PC-3 (cell line): ENCODE results near the gene SSTR3. TPM values are rescaled to one million over a fixed set of nuclear protein-coding genes. Genes with fewer than 3 reads are reported as not detected.

Experiments used
- ATAC-seq: fragments of 200-7000 bp; cut with Tn5 transposase; 2 replicates; pipeline ENCODE4 v1.9.1; 2020; ENCODE audit warnings: mild to moderate bottlenecking, moderate library complexity
- BruUV-seq: library from RNA; stranded (reverse); fragments of 400-500 nt; replicated peaks from 2 replicates; lab custom pipeline; 2021; lab: Mats Ljungman, UMichigan
- CTCF ChIA-PET: fragments of 300-600 bp; sonication (Branson Sonifier 250); formaldehyde crosslinking; loops from one replicate; lab custom pipeline; 2022; ENCODE audit warnings: antibody characterized with exemption; lab: Charles Lee
- POLR2A ChIA-PET: fragments of 300-600 bp; sonication (Branson Sonifier 250); formaldehyde crosslinking; loops from one replicate; lab custom pipeline; 2022; ENCODE audit warnings: antibody characterized with exemption; ENCODE audit not compliant: unreplicated experiment; lab: Charles Lee
- DNase-seq: peaks from one replicate; pipeline ENCODE4 v3.0.0-alpha.2; 2015
- H2AFZ ChIP-seq: fragments of 300-600 bp; sonication (generic); 2 replicates; pipeline ENCODE4 v1.6.0; 2016; ENCODE audit warnings: antibody characterized with exemption, low read length
- H3F3A ChIP-seq: fragments of 300-600 bp; sonication (generic); one replicate; pipeline ENCODE4 v1.6.0; 2017; ENCODE audit warnings: antibody characterized with exemption, low read length, control low read depth, mild to moderate bottlenecking; ENCODE audit not compliant: unreplicated experiment
- H3K27ac ChIP-seq: fragments of 300-600 bp; sonication (generic); 2 replicates; pipeline ENCODE4 v1.5.1; 2016; ENCODE audit warnings: mild to moderate bottlenecking, low read length
- H3K27me3 ChIP-seq: fragments of 300-600 bp; sonication (generic); 2 replicates; pipeline ENCODE4 v1.6.1; 2016; ENCODE audit warnings: low read length, mixed read lengths
- H3K36me3 ChIP-seq: fragments of 300-600 bp; sonication (generic); 2 replicates; pipeline ENCODE4 v1.6.1; 2016; ENCODE audit warnings: low read depth, mixed run types, low read length, mixed read lengths
- H3K4me1 ChIP-seq: fragments of 300-600 bp; sonication (generic); 2 replicates; pipeline ENCODE4 v1.5.1; 2016; ENCODE audit warnings: low read length; ENCODE audit not compliant: insufficient read depth
- H3K4me2 ChIP-seq: fragments of 300-600 bp; sonication (generic); 2 replicates; pipeline ENCODE4 v1.6.0; 2016; ENCODE audit warnings: low read length
- H3K4me3 ChIP-seq: fragments of 300-600 bp; sonication (generic); 2 replicates; pipeline ENCODE4 v1.5.1; 2016; ENCODE audit warnings: mild to moderate bottlenecking, low read length, mixed read lengths
- H3K79me2 ChIP-seq: fragments of 300-600 bp; sonication (generic); 2 replicates; pipeline ENCODE4 v1.6.1; 2017; ENCODE audit warnings: low read length, mixed read lengths
- H3K9ac ChIP-seq: fragments of 300-600 bp; sonication (generic); 2 replicates; pipeline ENCODE4 v1.6.0; 2016; ENCODE audit warnings: mild to moderate bottlenecking, low read length
- H3K9me2 ChIP-seq: fragments of 300-600 bp; sonication (generic); replicated peaks from 2 replicates; pipeline ENCODE4 v1.6.1; 2016; ENCODE audit warnings: mixed run types, low read length, mixed read lengths
- H3K9me3 ChIP-seq: fragments of 300-600 bp; sonication (generic); 2 replicates; pipeline ENCODE4 v1.6.1; 2016; ENCODE audit warnings: low read length, mixed read lengths
- H4K20me1 ChIP-seq: fragments of 300-600 bp; sonication (generic); 2 replicates; pipeline ENCODE4 v1.6.1; 2016; ENCODE audit warnings: low read length, mixed read lengths
- CTCF ChIP-seq: fragments of 300-600 bp; sonication (generic); conservative IDR thresholded peaks from 2 replicates; pipeline ENCODE4 v1.5.1; 2017; ENCODE audit warnings: antibody characterized with exemption, low read depth, mild to moderate bottlenecking, low read length
- EZH2 ChIP-seq: fragments of 300-600 bp; sonication (generic); IDR thresholded peaks from one replicate; pipeline ENCODE4 v1.6.1; 2017; ENCODE audit warnings: antibody characterized with exemption, mild to moderate bottlenecking, low read length; ENCODE audit not compliant: unreplicated experiment
- EZH2phosphoT487 ChIP-seq: fragments of 300-600 bp; sonication (generic); IDR thresholded peaks from 2 replicates; pipeline ENCODE4 v1.6.1; 2018; ENCODE audit warnings: mild to moderate bottlenecking, antibody characterized with exemption, low read length, borderline replicate concordance
- intact Hi-C: fragments of 100-400 bp; cut with micrococcal nuclease; formaldehyde crosslinking; loops from 2 replicates; pipeline ENCODE4 v1.9.0; 2023
- total RNA-seq: library from RNA; depleted of rRNA; stranded (reverse); fragments of >200 nt; gene quantifications from 2 replicates; pipeline ENCODE4 v1.2.3, GENCODE V29; 2014

Gene SSTR3
- total RNA-seq, 1 experiment from 2014 or later = 0.55 TPM

DNA sequence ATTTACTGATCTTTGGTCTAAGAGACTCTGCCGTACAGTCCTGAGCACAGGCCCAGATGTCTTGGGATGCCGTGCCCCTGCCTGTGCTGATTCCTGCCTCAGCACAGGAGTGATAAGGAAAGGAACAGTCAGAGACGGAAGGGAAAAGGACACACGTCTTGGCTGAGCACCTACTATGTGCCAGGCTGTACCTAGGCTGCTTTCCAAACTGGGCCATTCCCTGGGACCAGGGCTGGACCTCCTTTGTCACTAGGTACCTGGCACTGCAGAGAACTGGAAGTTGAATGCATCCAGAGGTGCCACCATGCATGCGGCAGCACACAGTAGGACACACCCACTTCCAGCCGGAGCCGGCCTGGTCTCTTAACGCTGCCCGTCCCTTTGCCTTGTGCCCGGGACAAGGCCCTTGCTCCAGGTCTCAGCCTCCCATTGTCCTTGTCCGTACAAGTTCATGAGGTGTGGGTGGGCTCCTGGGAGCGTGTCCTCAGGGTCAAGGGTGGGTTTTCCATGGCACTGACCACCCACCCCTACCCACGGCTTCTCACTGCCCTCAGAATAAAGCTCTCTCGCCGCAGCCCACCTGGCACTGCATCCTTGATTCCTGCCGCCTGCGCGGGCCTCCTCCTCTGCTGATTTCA is 1.1 kb upstream of the SSTR3 start:
- no peaks in the 10 kb centered on the region for H3K4me1 ChIP-seq
- H3K27me3 ChIP-seq = no peaks in the 10 kb centered on the region
- DNase-seq (no peak), ATAC-seq (no peak)
- no peaks in the 10 kb centered on the region for H3K79me2 ChIP-seq
- H2AFZ ChIP-seq = no peak overlapping the region
- no peaks in the 10 kb centered on the region for H3K9me2 ChIP-seq
- no peak overlapping the region for H3K9ac ChIP-seq
- no peak overlapping the region for H3K4me2 ChIP-seq
- no peaks in the 10 kb centered on the region for H3K36me3 ChIP-seq
- intact Hi-C loops = no loop called here
- H4K20me1 ChIP-seq = no peaks in the 10 kb centered on the region
- H3K27ac ChIP-seq = no peak overlapping the region
- ChIA-PET POLR2A (no interaction called here), CTCF (no interaction called here)
- H3K9me3 ChIP-seq = no peaks in the 10 kb centered on the region
- no peak overlapping the region for H3K4me3 ChIP-seq
- no peak for TF ChIP-seq EZH2
- TF ChIP-seq CTCF = no peak
- no peak for TF ChIP-seq EZH2phosphoT487
- H3F3A ChIP-seq = no peaks in the 10 kb centered on the region
- no TSS peak for BruUV-seq

- intact Hi-C loops = no loop called here
- no peaks in the 10 kb centered on the region for H3K9me2 ChIP-seq
- no peak for TF ChIP-seq CTCF
- TF ChIP-seq EZH2 = no peak
- TF ChIP-seq EZH2phosphoT487 = no peak
- no peak for ATAC-seq
- no peaks in the 10 kb centered on the region for H3F3A ChIP-seq
- POLR2A ChIA-PET = no interaction called here
- H3K4me1 ChIP-seq = no peaks in the 10 kb centered on the region
- H3K27ac ChIP-seq = no peak overlapping the region
- H2AFZ ChIP-seq = no peak overlapping the region
- no peak overlapping the region for H3K9ac ChIP-seq
- no TSS peak for BruUV-seq
- H3K9me3 ChIP-seq = no peaks in the 10 kb centered on the region
- no peaks in the 10 kb centered on the region for H4K20me1 ChIP-seq
- no peak overlapping the region for H3K4me2 ChIP-seq
- DNase-seq = no peak
- no peaks in the 10 kb centered on the region for H3K79me2 ChIP-seq
- CTCF ChIA-PET = no interaction called here
- no peaks in the 10 kb centered on the region for H3K36me3 ChIP-seq
- H3K27me3 ChIP-seq = no peaks in the 10 kb centered on the region
- no peak overlapping the region for H3K4me3 ChIP-seq
These were observed 457 bp downstream of the SSTR3 start for GRCh38 chr22:37211866-37212173.

DNA sequence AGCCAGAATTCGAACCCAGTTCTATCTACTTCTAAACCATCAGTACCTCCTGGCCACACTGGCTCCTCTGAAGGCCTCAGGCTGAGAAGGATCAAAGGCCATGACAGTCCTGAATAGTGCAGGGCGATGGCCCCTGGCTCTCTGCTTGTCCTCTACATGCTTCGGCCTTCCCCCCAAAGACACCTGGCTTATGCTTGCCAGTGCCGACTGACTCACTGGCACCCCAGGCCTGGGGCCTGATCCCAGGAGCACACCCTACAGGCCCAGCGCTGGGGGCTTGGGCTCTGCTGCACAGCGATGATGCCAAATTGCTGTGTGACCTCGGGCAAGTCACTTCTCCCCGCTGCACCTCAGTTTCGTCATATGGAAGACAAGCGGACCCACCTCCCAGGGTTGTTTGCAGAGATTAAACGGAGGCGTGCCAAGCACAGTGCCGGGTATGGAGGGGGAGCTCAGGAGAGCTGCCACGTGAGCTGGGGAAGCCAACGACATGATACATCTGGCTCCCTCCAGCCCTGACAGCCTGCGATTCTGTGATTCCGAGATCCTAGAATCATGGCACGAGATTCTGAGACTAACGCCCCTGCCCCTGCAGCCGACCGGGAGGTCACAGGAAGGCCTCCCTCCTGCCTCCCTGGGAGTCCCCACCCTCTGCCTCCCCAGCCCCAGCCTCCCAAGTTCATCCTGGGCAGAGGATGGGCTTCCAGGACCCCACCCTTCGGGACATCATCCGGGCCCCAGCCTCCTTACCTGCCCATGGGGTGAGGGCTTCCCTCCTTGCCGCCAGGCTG is 1.0 kb downstream of the SSTR3 start:
- Histone ChIP-seq H3K9me2 (no peaks in the 10 kb centered on the region), H2AFZ (no peak overlapping the region), H3K4me3 (no peak overlapping the region), H4K20me1 (no peaks in the 10 kb centered on the region), H3K4me2 (no peak overlapping the region), H3K36me3 (no peaks in the 10 kb centered on the region), H3K9ac (no peak overlapping the region), H3K27me3 (no peaks in the 10 kb centered on the region), H3K4me1 (no peaks in the 10 kb centered on the region), H3K79me2 (no peaks in the 10 kb centered on the region), H3K27ac (no peak overlapping the region), H3F3A (no peaks in the 10 kb centered on the region), H3K9me3 (no peaks in the 10 kb centered on the region)
- no peak for DNase-seq
- no TSS peak for BruUV-seq
- ATAC-seq = no peak
- CTCF ChIA-PET = no interaction called here
- intact Hi-C loops = no loop called here
- TF ChIP-seq EZH2 (no peak), CTCF (no peak), EZH2phosphoT487 (no peak)
- POLR2A ChIA-PET = no interaction called here
